ENCODE data around the gene C3orf20.

C3orf20 gene

DNA sequence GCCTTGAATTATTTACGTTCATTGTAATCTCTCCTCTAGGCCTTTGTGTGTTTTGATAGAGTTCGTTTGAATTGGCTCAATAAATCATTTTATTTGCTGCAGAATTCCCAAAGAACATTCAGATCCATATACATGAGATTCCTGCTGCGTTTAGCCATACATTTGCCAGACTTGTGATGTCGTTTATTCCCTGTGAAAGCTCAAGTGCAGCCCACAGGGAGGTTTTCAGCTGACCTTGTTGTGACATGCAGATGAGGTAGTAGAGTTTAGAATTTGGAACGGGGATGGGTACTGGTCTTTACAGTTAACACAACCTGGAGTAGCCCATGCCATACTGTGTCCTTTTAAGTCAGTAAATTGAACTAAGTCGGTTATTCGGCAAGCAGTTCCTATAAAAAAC is at the start of gene C3orf20:
C3orf20 (plus strand) TSS at position 301 of the 400 bp plus-strand sequence. CDS start 7,573 bp downstream, outside the sequence.
- DNase-seq: no peak

DNA sequence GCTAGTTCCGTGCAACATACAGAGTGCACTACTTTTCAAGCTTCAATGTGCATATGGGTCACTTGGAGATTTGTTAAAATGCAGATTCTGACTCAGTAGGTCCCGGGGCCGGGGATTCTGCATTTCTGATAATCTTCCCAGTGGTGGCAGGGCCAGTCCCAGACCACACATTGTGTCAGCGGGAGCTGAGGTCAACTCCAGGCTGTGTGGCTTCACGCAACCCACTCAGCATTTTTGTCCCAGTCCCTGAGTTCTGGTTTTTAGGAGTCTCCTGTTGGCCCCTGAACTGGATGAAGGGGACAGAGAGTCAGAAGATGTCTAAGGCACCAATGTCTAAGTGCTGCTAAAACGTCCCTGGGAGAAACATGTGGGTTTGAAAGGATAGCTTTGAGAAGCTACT is 49.5 kb upstream of the C3orf20 start:
- DNase-seq: no peak

DNA sequence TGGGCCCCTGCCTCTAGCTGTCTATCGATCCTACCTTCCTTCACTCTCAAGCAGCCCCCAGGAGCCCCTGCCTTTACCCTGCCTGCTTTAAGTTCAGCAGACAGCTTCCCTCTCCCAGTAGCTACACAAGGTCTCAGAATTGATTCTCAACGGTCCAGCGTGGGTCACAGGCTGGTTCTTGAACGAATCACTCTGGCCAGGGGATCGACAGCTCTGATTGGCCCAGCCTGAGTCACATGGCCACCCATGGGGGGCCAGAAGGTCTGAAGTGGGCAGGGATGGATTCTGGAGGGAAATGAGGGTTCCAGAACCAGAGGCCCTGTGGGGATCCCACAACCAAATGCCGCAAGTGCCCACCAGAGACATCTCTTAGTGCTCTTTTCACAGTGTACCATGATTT is 47.1 kb upstream of the C3orf20 start:
- no peak for DNase-seq

DNA sequence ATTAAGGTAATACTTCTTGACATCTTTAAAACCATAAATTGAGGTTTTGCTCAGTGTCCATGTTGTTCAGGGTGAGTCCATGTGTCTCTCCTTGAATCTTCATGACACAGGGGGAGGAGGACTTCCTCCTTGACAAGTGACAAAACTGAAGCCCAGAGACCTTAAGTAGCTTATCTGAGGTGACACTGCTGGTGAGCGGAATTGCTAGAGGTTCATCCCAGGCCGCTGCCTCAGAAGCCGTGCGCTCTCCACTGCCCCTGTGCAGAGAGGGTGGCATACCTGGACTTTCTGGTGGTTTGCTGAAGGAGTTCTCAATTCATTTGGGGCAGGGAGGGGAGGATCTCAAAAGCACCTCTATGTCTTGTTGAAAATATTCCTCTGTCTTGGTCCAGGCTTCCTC is 46.5 kb upstream of the C3orf20 start:
- DNase-seq: no peak

DNA sequence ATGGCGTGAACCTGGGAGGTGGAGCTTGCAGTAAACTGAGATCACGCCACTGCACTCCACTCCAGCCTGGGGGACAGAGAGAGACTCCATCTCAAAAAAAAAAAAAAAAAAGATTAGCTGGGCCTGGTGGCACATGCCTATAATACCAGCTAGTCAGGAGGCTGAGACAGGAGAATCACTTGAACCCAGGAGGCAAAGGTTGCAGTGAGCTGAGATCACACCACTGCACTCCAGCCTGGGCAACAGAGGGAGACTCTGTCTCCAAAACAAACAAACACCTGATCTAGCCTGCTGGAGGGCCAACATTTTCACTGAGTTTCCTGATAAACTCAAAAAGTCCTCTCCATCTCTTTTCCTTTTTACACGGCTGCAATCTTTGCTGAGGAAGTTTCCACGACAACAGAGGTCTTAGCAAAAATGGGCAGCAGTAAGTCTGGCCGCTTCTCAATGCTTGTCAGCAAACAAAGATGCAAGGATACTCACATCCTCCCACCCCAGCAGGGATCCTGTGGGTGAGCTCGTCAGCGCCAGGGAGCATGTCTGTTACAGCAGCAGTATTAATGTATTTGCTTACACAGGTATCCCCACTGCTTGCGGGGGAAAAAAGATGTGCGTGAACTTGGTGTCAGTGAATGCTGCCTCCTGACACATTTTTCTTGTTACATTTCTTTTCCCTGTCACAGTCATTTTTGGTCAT is 44.4 kb upstream of the C3orf20 start:
- DNase-seq: no peak

DNA sequence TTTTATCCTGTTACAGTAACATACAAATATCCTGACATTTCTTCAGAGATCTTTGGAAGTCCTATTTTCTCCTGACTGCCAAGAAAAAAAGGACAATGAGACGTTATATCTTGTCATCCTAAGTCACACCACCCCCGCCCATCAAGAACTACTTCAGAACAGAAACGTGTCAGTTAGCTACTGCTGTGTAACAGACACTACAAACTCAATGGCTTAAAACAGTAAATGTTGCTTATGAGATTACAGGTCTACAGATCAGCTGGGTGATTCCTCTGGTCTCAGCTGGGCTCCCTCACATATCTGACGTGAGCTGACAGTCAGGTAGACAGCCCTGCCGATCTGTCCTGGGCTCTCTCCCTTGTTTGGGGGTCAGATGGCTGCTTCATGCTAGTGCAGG is 43.8 kb upstream of the C3orf20 start:
- DNase-seq: no peak

DNA sequence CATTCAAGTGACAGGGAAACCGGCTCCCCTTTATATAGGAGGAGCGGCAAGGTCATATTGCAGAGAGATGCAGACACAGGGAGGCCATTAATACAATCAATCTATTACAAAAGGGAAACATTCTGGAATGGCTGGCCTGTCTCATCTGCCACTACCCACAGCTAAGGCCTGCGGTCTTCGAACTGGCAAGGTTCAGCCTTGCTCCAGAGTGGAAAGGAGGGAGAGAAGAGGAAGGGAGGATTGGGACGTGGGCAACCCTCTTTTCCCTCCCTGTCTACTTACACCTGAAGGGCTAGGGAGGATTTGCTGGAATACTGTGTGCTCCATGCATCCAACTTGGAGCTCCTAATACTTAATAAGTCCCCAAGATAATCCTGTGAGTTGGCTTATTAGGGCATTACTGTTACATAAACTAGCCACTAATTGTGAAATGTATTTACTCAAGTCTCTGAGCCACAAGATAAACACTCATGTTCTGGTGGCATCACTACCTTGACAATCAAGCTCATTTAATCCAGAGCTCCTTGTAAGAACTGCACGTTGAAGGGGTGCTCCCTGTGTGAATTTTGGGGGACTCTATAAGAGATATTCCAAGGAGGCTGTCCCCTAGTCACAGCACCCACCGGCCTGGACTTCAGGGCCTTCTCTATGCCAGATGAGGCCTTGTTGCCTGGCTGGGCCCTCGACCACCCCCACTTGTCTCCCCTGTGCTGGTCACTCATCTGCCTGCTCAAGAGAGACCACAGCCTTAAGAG is 43.1 kb upstream of the C3orf20 start:
- no peak for DNase-seq

DNA sequence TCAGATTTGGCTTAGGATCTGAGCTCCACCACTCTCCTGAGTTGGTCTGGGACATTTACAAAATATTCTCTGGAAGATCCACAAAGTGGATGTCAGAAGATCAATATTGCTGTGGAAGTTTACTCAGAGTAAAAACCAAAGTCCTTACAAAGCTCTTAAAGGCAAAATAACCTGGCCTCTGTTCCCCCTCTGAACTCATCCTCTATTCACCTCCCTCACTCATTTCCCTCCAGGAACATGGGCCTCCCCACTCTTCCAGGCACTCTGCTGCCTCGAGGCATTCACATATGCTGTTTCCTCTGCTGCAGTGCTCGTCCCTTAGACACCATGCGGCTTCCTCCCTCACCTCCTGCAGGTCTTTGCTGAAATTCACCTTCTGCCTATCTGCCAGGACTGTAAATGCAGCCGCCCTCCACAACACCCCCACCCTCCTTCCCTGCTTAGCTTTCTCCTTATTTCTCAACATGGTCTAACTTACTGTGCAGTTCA is 42.5 kb upstream of the C3orf20 start:
- DNase-seq: no peak

DNA sequence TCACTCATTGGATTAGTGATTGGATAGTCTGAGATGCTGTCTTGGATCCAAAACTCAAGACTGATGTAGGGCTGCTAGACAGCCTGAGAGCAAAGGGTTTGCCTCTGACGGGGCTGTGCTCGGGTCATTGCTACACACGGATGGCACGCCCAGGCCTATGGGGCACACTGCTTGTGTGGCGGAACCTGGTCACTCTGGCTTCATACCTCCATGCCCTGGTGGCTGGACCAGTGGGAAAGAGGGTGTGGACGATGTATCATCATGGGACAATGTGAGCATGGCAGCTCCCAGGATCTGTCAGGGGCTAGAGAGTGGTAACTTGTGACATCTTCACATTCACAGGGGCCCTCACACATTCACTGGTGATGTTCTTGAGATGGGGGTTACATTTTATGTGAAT is 41.5 kb upstream of the C3orf20 start:
- DNase-seq: no peak

DNA sequence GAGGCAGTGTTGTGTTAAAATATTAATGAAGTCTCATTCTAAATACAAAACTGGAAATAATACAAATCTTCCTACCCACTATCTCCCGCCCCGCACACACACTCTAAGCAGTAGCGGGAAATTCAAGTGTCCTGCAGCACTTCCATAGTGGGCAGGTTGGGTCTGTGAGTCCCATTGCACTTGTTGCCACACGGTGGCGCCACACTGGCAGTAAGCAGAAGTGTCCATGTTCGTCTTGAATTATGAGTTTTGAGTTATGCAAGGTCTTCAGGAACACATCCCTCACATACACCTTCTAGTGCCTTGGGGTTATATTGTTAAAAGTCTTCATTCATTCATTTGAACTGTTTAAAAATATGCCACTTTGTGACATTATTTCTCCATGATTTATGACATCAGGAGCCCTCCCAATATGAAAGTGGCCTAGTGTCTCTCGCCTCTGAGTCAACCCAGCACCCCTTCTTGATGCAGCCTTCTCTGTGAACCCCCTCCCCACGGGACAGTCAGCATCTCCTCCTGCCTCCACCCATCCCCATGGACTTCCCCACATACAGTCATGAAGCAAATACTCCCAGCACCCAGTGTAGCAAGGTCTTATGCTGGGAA is 41.0 kb upstream of the C3orf20 start:
- DNase-seq: peak in 1 of 2 experiments; percentile 69

DNA sequence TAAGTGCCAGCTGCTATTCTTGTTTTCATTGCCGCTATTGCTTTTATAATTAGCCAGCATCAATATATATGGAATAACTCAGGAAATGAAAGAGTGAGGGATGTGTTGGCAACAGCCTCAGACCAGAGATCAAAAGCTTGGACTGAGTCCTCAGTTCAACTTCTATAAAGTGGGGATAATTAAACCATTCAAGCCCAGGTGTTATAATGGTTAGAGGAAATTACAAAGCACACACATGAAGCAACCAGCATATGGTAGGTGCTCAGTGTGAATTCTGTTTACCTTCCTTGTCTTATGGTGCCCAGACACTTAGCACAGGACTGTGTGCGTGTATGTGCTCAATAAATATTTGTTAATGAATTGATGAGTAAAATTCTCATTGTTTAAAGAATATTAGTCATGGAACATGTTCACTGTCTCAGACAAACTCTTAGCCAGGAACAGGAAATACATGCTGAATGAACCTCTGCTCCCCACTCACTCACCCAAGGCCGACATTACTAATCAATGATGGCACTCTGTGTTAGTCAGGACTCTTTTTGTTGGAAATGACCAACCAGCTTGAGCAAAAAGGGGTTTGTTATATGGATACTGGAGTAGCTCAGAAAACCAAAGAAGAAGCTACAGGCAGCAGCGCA is 40.1 kb upstream of the C3orf20 start:
- no peak for DNase-seq

DNA sequence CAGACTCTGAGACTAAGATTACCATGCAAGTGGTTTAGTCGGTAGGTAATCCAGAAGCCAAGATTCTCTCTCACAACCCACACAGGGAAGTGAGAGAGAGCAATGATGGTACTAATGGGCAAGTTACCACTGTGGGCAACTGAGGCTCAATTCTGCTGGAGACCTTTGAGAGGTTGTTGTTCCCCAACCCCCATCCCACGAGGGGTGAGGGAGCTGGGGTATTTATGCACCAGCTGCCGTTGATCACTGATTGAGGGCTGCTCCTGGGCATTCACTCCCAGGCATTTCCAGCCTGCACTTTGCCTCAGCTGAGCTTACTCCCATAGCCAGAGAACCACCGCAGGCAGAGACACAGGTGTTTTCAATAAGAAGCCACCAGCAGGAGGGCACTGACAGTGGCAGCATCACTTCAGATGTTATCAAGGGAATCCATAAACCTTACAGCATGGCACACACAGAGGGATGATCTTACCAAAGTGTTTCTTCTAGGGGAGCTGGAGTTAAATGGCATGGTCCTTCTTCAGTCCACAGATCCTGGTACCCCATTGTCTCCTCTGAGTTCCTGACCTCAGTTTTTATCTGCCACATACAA is 38.3 kb upstream of the C3orf20 start:
- no peak for DNase-seq

DNA sequence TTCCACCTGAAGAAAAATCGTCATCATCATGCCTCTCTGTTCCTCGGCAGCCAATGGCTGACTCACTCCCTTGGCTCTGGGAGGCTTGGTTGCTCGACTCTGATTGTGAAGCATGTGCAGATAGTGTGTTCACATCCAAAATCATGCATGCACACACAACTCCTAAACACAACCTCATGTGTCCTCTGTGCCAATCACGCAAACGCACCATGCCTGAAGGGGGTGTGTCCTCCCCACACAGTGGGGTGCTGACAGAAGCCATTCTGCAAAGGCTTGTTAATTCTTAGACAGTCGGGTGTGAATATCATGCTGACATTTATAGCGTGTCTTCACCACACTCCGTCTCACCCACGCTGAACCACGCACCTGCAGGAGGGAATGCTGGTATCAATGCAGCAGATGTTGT is 34.8 kb upstream of the C3orf20 start:
- no peak for DNase-seq

DNA sequence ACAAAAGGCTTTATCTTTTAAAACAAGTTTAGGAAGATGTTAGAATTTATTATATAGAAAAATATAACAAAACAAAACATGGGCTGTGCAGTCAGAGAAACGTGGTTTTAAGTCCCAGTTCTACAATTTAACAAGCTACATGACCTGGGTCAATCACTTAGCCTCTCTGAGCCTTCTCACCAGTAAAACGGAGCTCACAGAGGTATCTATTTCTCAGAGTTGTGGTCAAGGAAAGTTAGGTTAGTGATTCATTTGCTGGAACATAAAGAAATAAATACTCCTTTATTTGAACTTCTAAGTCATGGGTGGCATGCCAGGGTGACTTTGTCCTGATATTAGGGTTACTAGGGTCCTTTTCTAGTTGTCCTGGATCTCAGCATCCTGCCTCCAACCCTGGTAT is 34.2 kb upstream of the C3orf20 start:
- DNase-seq: no peak

DNA sequence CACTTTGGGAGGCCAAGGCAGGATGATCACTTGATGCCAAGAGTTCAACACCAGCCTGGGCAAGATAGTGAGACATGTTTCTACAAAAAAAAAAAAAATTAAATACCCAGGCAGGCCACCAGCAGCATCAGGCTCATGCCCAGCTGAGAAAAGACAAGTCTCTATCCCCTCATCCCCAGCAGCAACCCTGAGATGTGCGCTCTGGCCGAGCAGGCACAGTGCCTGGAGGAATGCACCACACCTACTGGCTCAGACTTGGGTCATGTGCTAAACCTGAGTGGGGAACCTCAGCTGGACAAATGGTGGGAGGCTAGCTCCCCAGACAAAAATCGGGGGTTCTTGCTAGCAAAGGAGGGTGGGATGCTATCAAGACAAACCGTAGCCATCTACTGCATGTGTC is 33.6 kb upstream of the C3orf20 start:
- DNase-seq: no peak

DNA sequence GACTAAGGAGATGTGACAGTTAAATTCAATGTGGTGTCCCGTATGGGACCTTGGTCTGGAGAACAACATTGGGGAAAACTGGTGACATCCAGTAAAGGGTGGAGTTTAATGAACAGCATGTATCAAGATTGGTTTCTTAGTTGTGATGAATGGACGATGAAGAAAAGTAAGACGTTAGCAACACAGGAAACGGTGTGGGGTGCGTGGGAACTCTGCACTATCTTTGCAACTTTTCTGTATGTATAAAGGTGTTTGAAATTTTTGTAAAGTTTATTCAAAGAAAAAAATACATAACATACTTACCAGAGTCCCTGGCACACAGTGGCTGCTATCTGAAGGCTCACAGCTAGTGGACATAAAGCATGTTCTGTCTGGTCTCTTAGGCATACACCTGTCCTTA is 29.5 kb upstream of the C3orf20 start:
- no peak for DNase-seq

DNA sequence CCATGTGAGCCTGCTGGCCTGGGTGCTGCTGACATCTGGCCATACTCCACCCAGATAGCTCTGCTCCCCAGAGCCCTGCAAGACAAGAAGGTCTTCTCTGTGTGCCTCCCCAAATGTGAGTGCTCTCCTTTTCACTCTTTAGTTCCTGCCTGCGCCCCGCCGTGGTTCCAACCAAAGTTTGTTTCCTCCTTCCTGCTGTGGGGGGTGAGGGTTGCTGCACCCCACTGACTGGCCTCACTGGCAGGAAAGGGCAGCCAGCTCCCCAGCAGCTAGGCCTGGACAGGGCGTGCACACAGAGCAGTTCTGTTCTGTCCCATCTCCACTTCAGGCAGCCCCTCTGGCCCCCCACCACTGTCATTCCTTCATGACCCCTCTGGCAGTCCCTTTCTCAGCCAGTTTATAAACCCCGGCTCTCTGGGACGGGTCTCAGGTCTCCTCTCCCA is 28.8 kb upstream of the C3orf20 start:
- no peak for DNase-seq

DNA sequence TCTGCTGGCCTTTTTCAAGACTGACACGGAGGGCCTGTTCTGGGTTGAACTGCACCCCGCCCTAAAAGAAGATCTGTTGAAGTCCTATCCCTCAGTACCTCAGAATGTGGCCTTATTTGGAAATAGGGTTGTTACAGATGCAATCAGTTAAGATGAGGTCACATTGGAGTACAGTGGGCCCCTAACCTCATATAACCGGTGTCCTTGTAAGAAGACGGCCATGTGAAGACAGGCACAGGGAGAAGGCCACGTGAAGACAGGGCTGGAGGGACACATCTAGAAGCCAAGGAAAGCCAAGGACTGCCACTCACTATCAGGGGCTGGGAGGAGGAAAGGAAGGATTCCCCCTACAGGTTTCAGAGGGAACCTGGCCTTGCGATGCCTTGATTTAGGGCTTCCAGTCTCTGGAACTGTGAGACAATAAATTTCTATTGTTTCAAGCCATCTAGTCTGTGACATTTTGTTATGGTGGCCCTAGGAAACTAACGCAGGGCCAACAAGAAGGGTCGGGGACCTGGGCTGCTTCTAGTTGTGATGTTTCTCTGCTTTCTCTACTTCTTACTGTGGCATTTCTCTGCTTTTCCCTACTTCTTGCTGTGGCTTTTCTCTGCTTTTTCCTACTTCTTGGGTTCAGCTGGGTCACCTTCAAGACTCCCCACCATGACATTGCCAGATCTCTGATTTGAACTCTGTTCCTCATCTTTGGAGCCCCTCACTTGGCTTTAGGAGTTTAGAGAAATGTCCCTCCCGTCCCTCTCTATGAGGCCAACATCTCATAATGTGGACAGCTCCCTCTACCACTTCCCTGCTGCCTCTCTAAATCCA is 28.1 kb upstream of the C3orf20 start:
- DNase-seq: no peak

DNA sequence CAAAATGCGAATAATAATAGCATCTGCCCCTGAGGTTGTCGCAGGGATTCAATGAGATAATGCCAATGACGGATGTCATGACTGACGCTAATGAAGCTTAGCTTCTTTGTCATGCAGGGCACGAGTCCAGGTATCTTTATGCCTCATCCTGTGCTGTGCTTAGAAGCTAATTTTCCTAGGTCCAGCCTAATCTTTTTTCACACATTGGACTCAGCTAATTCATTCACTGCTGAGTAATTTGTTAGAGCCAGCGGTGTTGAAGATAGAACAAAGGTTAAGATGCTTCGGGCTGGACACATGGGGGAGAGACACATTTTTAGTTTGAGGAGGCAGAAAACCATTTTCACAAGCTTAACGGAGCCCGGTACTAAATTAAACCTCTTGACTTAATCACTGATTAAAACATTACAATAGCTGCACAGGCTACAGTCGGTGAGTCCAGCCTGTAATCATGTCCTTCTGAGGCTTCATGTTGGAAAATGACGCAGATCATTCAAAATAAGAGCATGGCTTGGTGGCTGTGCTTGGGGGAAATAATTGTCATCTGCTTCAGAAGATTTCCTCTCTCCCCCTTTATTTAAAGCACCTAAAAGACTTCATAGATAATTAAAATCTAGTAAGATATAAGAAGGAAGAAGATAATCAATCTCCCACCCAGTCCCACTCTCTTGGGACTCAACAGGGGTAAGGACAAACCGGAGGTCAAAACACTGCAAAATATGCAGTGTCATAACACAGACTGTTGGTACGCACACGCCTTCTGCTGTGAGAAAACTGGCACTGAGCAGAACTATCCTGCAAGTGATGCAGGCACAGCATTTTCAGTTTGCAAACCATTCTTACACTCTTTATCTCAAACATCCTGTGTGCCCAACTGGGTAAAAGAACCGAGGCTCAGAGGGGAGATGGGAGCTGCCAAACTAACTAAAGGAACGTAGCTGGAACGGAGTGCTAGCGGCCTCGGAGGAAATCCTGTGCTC is 26.7 kb upstream of the C3orf20 start:
- no peak for DNase-seq

DNA sequence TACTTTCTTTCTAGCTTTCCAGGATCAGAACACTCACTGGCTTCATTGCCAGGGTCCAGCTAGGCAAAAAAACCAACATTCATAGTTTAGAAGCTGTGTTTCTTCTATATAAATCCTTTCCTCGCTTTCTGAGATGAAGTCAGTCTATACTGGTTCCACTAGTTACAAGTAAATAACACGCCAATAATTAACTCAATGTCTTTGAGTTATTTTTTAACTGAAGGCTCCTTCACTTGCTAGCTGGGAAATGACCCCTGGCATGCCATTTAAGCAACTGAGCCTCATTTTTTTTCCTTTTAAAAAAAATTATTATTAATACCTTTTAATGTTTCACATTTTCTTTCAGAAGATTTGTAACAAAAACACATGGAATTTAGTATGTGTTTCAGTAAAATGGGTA is 25.5 kb upstream of the C3orf20 start:
- no peak for DNase-seq

DNA sequence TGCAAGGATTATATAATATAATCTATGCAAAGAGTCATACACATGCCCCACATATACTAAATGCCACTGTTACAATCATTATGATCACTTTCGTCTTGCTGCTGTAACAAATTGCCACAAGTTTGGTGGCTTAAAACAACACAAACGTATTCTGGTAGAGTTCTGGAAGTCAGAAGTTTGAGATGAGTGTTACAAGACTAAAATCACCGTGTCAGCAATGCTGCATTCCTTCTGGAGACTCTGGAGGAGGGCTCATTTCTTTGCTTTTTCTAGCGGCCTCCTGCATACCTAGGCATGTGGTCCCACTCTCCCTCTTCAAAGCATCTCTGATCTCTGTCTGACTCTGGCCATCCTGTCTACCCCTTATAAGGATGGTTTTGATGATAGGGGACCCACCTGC is 24.7 kb upstream of the C3orf20 start:
- DNase-seq: no peak

Measured in NCI-H526 (cell line).